HG03565 (cell line): ENCODE measurements around the gene PTPRT.

Experiments used
- ATAC-seq: cut with Tn5 transposase; IDR thresholded peaks from one replicate; pipeline ENCODE4 v1.9.1; 2021; ENCODE audit warnings: mild to moderate bottlenecking, moderate library complexity; ENCODE audit not compliant: unreplicated experiment

The PTPRT gene

DNA sequence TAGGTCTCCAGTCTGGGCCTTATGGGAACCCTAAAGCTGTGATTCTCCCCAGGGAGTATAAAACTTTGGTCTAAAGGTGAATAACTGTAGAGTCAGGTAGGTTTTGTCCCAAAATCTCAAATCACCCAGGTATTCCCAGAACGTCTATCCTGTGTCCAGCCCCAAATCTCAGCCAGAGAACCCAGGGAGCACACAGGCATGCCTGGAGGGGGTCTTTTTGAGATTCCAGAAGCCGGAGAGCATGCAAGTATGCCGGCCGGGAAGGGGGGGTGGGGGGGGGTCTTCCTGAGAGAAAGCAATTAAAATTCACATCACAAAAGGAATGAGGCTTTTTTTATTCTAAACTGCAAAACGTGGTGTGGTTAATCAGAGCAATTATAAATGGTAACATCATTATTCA is 210.0 kb downstream of the PTPRT start:
- ATAC-seq: no peak

DNA sequence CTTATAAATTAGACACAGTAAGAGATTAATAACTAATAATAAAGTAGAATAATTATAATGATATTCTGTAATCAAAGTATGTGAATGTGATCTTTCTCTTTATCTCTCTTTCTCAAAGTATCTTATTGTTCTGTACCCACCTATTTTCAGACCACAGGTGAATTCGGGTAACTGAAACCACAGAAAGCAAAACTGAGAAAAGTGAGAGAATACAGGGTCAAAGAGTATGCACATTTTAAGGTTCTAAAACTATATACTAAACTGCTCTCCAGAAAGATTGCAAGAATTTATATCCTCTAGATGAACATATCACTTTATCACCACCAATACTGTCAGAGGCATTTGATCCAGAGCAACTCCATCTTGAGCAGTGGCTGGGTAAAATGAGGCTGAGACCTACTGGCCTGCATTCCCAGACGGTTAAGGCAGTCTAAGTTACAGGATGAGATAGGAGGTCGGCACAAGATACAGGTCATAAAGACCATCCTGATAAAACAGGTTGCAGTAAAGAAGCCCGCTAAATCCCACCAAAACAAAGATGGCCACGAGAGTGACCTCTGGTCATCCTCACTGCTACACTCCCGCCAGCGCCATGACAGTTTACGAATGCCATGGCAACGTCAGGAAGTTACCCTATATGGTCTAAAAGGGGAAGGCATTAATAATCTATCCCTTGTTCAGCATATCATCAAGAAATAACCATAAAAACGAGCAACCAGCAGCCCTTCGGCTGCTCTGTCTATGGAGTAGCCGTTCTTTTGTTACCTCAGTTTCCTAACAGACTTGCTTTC is 211.3 kb downstream of the PTPRT start:
- ATAC-seq: no peak

- no peak for ATAC-seq
Observed at GRCh38 chr20:42975974-42976373, 213.7 kb downstream of the PTPRT start.

DNA sequence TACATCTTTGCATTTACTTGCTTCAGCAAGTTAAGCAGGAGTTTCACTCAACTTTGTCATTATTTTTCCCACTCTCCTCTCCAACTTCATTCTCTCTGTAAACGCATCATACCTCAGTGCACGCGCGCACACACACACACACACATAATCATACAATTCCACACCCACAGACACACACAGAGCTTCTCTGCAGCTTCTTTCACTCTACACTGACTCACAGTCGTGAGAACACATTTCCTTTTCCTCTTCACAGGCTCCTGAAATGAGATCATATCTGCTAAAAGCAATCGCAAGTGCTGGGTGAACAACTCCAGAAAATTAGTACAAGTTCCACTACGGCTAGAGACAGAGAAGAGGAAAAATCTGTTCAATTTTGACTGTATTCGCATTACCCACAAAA is 215.4 kb downstream of the PTPRT start:
- ATAC-seq: no peak

DNA sequence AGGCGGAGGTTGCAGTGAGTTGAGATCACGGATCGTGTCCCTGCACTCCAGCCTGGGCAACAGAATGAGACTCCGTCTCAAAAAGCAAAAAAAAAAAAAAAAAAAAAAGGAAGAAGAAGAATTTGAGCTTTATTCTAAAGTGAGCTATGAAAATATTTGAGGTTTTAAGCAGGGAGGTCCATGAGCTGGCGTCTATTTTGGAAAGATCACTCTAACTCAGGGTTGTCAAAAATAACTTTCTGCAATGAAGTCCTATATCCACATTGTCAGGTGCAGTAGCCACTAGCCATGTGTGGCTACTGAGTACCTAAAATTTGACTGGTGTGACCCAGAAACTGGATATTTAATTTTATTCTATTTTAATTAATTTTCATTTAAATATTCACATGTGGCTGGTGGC is 217.1 kb downstream of the PTPRT start:
- ATAC-seq: no peak

DNA sequence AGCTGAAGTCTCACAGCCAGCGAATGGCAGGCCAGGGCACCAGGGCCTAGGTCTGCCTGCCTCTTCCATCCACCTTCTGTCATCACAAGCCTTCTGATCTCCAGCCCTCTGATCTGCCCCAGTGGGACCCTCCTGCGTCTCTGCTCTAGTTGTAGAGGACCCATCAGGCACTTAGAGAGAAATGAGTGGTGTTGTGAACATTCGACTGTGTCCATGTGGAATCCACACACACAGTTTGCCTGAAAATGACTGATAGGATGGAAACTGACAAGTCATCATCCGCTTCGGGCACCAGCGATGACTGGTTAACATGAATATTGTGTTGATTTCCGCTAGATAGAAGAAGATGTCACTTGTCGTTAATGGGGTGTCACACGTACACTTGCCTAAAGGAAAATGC is 221.0 kb downstream of the PTPRT start:
- ATAC-seq: no peak

DNA sequence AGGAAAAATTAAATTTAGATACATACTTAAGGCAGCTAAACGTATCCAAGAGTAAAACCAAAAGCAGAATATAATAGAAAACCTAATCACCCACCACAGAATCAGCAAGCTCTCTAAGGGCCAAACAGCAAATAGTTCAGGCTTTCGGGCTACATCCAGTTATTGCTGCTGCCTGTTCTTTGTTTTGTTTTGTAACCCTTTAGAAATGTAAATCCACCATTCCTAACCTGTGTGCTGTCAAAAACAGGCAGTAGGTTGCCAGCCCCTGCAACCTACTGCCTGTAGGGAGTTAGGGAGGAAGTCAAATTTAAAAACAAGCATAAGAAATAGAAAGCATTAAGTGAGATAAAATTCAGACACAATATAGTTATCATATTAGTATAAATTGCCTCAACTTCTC is 225.9 kb downstream of the PTPRT start:
- no peak for ATAC-seq

- no peak for ATAC-seq
Observed at GRCh38 chr20:42961771-42962170, 227.9 kb downstream of the PTPRT start.

DNA sequence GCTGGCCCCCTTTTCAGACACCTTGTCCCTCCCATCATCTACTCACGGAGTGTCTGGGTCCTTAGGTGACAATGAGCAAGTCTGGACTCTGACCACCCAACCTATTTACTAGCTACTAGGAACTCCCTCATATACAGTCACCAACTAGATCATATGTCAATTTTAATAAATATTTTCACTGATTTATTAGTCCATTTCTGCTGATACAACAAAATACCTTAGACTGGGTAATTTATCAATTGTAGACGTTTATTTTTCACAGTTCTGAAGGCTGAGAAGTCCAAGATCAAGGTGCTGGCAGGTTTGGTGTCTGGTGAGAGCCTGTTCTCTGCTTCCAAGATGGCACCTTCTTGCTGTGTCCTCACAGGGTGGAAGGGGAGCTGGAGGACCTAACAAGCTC is 229.7 kb downstream of the PTPRT start:
- no peak for ATAC-seq

DNA sequence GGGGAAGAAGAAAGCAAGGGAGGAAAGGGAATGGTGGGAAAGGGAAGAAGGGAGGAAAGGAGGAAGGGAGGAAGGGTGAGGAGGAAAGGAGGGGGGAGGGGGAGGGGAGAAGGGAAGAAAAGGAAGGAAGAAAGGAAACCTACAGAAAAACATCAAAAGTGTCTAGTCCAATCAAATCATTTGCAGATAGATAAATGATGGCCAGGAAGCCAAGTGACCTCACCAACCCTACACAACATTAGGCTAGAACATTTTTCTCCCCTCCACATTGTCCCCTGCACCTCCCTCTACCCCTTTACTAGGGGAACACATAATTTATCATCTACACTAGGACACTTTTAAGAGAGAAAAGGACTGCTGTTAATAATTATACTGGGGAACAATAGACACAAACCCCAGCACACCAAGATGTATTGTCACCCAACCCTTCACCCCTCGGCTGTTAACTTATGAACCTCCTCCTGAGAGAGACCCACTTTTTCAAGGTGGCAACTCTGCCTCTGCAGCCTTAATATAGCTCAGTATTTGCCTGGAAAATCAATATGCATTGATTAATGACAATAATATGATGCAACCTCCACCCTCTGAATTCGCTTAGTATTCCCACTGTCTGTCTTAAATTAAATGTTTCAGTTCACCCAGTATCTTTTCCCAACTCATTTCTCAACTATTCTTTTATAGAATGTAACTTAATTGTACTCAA is 231.2 kb downstream of the PTPRT start:
- no peak for ATAC-seq

- ATAC-seq: no peak
Observed at GRCh38 chr20:42957704-42958095, 232.0 kb downstream of the PTPRT start.

DNA sequence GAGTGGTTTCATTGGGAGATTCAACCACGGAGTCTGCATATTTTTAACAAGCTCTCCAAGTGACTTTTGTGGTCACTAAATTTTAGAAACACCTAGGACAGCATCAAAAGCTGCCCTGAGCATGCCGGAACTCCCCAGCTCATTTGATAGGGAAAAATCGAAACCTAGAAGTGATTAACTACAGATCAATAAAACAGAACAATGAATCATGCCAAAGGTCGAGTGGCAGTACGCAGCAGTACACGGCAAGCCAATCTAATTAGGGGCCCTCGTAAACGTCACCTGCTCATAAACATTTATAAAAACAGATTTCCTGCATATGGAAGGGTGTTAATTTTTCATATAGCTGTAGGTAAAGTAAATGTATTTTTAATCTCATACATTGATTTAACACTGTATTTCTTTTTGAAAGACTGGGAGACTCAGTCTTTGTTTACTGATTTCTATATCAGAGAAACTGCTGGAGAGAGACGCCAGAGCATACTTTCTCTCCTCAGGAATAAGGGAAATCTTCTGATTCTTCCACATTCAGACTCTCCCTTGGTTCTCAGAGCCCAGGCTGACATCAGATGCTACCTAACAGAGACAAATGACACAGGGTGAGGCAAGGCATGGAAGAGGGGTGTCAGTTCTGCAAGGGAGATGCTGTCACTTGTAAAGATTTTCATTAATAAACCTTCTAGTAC is 232.5 kb downstream of the PTPRT start:
- ATAC-seq: no peak

GRCh38 chr20:42955713-42956112 is 234.0 kb downstream of the PTPRT start:
- ATAC-seq: no peak

- no peak for ATAC-seq
Observed at GRCh38 chr20:42954951-42955350, 234.8 kb downstream of the PTPRT start.

GRCh38 chr20:42949950-42950349 is 239.8 kb downstream of the PTPRT start:
- ATAC-seq: no peak

DNA sequence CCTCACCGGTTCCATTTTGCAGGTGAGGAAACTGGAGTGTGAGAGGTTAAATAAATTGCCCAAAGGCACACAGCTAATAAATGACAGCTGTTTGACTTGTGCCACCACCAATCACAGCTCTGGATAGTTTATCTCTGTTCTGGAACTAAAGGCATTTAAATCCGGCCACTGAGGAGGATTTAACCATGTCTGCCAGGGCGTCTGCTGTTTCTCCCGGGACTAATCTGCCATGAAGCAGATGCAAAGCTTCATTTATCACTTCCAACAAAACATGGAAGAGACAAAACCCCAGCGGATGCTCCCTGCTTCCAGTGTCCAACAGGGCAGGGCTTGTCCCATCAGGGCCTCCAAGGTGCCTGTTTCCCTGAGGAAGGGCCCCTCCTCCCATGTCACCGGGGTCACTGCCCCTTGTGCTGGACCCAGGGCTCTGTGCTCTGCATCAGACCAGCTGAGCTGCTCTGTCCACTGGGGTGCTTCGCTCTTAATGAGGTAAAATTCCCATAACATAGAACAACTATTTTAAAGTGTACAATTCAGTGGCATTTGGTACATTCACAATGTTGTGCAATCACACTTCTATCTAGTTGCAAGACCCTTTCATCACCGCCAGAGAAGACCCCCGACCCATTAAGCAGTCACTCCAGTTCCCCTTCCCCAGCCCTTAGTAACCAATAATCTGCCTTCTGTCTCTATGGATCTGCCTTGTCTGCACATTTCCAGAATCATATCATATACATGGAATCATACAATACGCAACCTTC is 244.3 kb downstream of the PTPRT start:
- ATAC-seq: no peak

GRCh38 chr20:42941629-42942028 is 248.1 kb downstream of the PTPRT start:
- no peak for ATAC-seq

GRCh38 chr20:42938441-42939205 is 251.1 kb downstream of the PTPRT start:
- ATAC-seq: no peak

- ATAC-seq: no peak
Observed at GRCh38 chr20:42936482-42936881, 253.2 kb downstream of the PTPRT start.

- no peak for ATAC-seq
Observed at GRCh38 chr20:42924215-42924614, 265.5 kb downstream of the PTPRT start.
